HFFc6 (cell line): ENCODE measurements around the gene GNPAT. TPM values are rescaled to one million over a fixed set of nuclear protein-coding genes. Genes with fewer than 3 reads are reported as not detected.

Experiments
- total RNA-seq, 6 experiments: library from RNA; stranded (reverse); fragmentation: NEBNext Ultra II Directional; extraction: Animal tissue kit (Norgen Biotek cat#: 25700); gene quantifications; 2 replicates in 1 of 6; 3 replicates in 5 of 6; pipeline ENCODE4 v1.2.3, GENCODE V29; 2021

The GNPAT gene
- total RNA-seq, 6 experiments from 2014 or later, result 32.5 to 37.2 (median 34.8) TPM

Other genes with a start within 250 kb of the GNPAT start
- 1 to 10 TPM; 2.4 to 3.7 (median 2.9) TPM for gene FAM89A, start 201.0 kb upstream of the GNPAT start, total RNA-seq
- not detected for gene TRIM67, start 79.2 kb upstream of the GNPAT start, total RNA-seq
- 10 to 100 TPM; 12.3 to 14.8 (median 14.2) TPM for gene EXOC8, start 96.6 kb downstream of the GNPAT start, total RNA-seq
- 10 to 100 TPM in 4 of 6 experiments, 1 to 10 TPM in 2; 8.4 to 12.6 (median 10.4) TPM for gene SPRTN, start 97.1 kb downstream of the GNPAT start, total RNA-seq
- 10 to 100 TPM; 22.5 to 31.8 (median 26.0) TPM for gene EGLN1, start 181.1 kb downstream of the GNPAT start, total RNA-seq